Liver (tissue), 3 donors: ENCODE measurements around the gene GATB.

Experiments used
- EGR1 ChIP-seq, 2 donors: IDR thresholded peaks; 2 replicates each; pipeline ENCODE4 v1.6.1; 2016 to 2018; ENCODE audit warnings: antibody characterized with exemption in 2 of 2, low read depth in 2 of 2
- FOXA2 ChIP-seq: IDR thresholded peaks from 2 replicates; pipeline ENCODE4 v1.6.1; 2016; ENCODE audit warnings: antibody characterized with exemption
- RAD21 ChIP-seq, 2 donors: IDR thresholded peaks; 2 replicates each; pipeline ENCODE4 v1.6.1; 2016; ENCODE audit warnings: antibody characterized with exemption in 2 of 2, mild to moderate bottlenecking in 2 of 2
- TAF1 ChIP-seq: conservative IDR thresholded peaks from 2 replicates; pipeline ENCODE4 v1.6.1; 2016; ENCODE audit warnings: antibody characterized with exemption, mild to moderate bottlenecking
- YY1 ChIP-seq: IDR thresholded peaks from 2 replicates; pipeline ENCODE4 v1.6.1; 2016; ENCODE audit warnings: antibody characterized with exemption, mild to moderate bottlenecking
- TF ChIP-seq, protein P1 (sequence below): fragments of 150-350 bp; IDR thresholded peaks from 2 replicates; pipeline ENCODE4 v1.5.1; 2017; ENCODE audit warnings: improper control_type of control experiment, low read depth, low read length; ENCODE audit not compliant: missing input control
- TF ChIP-seq, protein P2 (sequence below): IDR thresholded peaks from 2 replicates; pipeline ENCODE4 v1.6.1; 2016; ENCODE audit warnings: antibody characterized with exemption, mild to moderate bottlenecking
- TF ChIP-seq, protein P3 (sequence below): IDR thresholded peaks from 2 replicates; pipeline ENCODE4 v1.6.1; 2016; ENCODE audit warnings: antibody characterized with exemption
- TF ChIP-seq, protein P4 (sequence below): IDR thresholded peaks from 2 replicates; pipeline ENCODE4 v1.6.1; 2016; ENCODE audit warnings: antibody characterized with exemption
- donor health status: healthy.
- donor health status: healthy.

DNA sequence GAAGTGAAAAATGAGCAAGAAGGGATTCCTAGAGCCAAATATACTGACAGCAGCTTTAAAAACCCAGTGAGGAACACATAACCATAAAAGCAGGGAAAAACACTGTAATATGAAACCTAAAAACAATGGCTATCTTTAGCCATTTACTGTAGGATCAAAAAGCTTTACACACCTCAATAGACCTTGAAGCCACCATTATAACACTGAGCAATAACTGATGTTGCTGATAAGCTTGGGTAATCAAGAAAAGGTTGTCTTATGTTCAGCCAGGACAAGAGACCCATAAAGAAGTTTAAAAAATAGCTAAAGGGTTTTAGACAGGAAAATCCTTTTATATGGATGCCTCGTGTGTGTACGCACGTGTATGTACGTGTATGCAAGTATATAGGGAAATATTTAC, 16.9 kb downstream of the GATB start:
- TF ChIP-seq, protein P1, sequence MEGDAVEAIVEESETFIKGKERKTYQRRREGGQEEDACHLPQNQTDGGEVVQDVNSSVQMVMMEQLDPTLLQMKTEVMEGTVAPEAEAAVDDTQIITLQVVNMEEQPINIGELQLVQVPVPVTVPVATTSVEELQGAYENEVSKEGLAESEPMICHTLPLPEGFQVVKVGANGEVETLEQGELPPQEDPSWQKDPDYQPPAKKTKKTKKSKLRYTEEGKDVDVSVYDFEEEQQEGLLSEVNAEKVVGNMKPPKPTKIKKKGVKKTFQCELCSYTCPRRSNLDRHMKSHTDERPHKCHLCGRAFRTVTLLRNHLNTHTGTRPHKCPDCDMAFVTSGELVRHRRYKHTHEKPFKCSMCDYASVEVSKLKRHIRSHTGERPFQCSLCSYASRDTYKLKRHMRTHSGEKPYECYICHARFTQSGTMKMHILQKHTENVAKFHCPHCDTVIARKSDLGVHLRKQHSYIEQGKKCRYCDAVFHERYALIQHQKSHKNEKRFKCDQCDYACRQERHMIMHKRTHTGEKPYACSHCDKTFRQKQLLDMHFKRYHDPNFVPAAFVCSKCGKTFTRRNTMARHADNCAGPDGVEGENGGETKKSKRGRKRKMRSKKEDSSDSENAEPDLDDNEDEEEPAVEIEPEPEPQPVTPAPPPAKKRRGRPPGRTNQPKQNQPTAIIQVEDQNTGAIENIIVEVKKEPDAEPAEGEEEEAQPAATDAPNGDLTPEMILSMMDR = no peak
- no peak for TF ChIP-seq TAF1
- TF ChIP-seq EGR1 (IDR thresholded peaks at IDR 0.05; ENCODE audit: low read depth in 2 of 2) = no peak
- TF ChIP-seq, protein P2, sequence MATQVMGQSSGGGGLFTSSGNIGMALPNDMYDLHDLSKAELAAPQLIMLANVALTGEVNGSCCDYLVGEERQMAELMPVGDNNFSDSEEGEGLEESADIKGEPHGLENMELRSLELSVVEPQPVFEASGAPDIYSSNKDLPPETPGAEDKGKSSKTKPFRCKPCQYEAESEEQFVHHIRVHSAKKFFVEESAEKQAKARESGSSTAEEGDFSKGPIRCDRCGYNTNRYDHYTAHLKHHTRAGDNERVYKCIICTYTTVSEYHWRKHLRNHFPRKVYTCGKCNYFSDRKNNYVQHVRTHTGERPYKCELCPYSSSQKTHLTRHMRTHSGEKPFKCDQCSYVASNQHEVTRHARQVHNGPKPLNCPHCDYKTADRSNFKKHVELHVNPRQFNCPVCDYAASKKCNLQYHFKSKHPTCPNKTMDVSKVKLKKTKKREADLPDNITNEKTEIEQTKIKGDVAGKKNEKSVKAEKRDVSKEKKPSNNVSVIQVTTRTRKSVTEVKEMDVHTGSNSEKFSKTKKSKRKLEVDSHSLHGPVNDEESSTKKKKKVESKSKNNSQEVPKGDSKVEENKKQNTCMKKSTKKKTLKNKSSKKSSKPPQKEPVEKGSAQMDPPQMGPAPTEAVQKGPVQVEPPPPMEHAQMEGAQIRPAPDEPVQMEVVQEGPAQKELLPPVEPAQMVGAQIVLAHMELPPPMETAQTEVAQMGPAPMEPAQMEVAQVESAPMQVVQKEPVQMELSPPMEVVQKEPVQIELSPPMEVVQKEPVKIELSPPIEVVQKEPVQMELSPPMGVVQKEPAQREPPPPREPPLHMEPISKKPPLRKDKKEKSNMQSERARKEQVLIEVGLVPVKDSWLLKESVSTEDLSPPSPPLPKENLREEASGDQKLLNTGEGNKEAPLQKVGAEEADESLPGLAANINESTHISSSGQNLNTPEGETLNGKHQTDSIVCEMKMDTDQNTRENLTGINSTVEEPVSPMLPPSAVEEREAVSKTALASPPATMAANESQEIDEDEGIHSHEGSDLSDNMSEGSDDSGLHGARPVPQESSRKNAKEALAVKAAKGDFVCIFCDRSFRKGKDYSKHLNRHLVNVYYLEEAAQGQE = no peak
- TF ChIP-seq, protein P3, sequence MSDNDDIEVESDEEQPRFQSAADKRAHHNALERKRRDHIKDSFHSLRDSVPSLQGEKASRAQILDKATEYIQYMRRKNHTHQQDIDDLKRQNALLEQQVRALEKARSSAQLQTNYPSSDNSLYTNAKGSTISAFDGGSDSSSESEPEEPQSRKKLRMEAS = no peak
- TF ChIP-seq, protein P4, sequence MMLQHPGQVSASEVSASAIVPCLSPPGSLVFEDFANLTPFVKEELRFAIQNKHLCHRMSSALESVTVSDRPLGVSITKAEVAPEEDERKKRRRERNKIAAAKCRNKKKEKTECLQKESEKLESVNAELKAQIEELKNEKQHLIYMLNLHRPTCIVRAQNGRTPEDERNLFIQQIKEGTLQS = no peak
- no peak for TF ChIP-seq RAD21 (IDR thresholded peaks at IDR 0.05)
- TF ChIP-seq FOXA2 = no peak
- no peak for TF ChIP-seq YY1
